Cortex of kidney (tissue), 1 donor: ENCODE results near the gene FAP.

Experiments used
- DNase-seq: peaks from one replicate; lab custom pipeline; 2025; lab: John Stamatoyannopoulos, UW

Gene FAP

GRCh38 chr2:162185541-162186232 is 57.6 kb downstream of the FAP start:
- no peak for DNase-seq

- DNase-seq = no peak
Measured at GRCh38 chr2:162184821-162185450, 58.3 kb downstream of the FAP start.

GRCh38 chr2:162184359-162184758 is 58.9 kb downstream of the FAP start:
- no peak for DNase-seq

GRCh38 chr2:162182395-162182794 is 60.9 kb downstream of the FAP start:
- no peak for DNase-seq

GRCh38 chr2:162177301-162177700 is 65.9 kb downstream of the FAP start:
- DNase-seq = no peak

GRCh38 chr2:162175714-162176113 is 67.5 kb downstream of the FAP start:
- no peak for DNase-seq

- DNase-seq = no peak
Measured at GRCh38 chr2:162174746-162175145, 68.5 kb downstream of the FAP start.

GRCh38 chr2:162172802-162173370 is 70.4 kb downstream of the FAP start:
- no peak for DNase-seq

- no peak for DNase-seq
Measured at GRCh38 chr2:162166745-162167144, 76.5 kb downstream of the FAP start.

- DNase-seq = no peak
Measured at GRCh38 chr2:162166174-162166573, 77.1 kb downstream of the FAP start.

- no peak for DNase-seq
Measured at GRCh38 chr2:162164802-162165201, 78.4 kb downstream of the FAP start.

- no peak for DNase-seq
Measured at GRCh38 chr2:162159446-162159845, 83.8 kb downstream of the FAP start.

- no peak for DNase-seq
Measured at GRCh38 chr2:162156149-162156548, 87.1 kb downstream of the FAP start.

GRCh38 chr2:162155093-162155492 is 88.2 kb downstream of the FAP start:
- no peak for DNase-seq

- no peak for DNase-seq
Measured at GRCh38 chr2:162153608-162154224, 89.5 kb downstream of the FAP start.

GRCh38 chr2:162152147-162152546 is 91.1 kb downstream of the FAP start, which contains the start of gene GCG:
Gene GCG, minus strand, starts transcription at chr2:162152247. Its CDS starts 3,069 bp downstream, at chr2:162149178.
- no peak for DNase-seq

GRCh38 chr2:162149940-162150339 is 93.3 kb downstream of the FAP start:
- no peak for DNase-seq

- no peak for DNase-seq
Measured at GRCh38 chr2:162149466-162149865, 93.8 kb downstream of the FAP start.

- DNase-seq = no peak
Measured at GRCh38 chr2:162148956-162149355, 94.3 kb downstream of the FAP start.

- no peak for DNase-seq
Measured at GRCh38 chr2:162143969-162144368, 99.3 kb downstream of the FAP start.

GRCh38 chr2:162138310-162138709 is 104.9 kb downstream of the FAP start:
- DNase-seq = no peak

GRCh38 chr2:162127422-162127821 is 115.8 kb downstream of the FAP start:
- DNase-seq = no peak

- no peak for DNase-seq
Measured at GRCh38 chr2:162126527-162126926, 116.7 kb downstream of the FAP start.
